Gastrocnemius medialis (tissue), 4 donors: ENCODE measurements around the gene KANK2.

ENCODE experiments used
- CTCF ChIP-seq, 5 experiments: fragments of 450-650 bp in 3 of 5; fragments of 200-600 bp in 2 of 5; sonication (generic) in 2 of 5; IDR thresholded peaks in 4 of 5; conservative IDR thresholded peaks in 1 of 5; 1 replicate in 4 of 5; 2 replicates in 1 of 5; pipeline ENCODE4 v1.5.1; 2016 to 2019; ENCODE audit warnings: antibody characterized with exemption in 5 of 5, mild to moderate bottlenecking in 3 of 5, moderate library complexity in 3 of 5
- POLR2A ChIP-seq, 2 donors: fragments of 450-650 bp; IDR thresholded peaks; one replicate each; pipeline ENCODE4 v1.6.1; 2017; ENCODE audit warnings: antibody characterized with exemption in 2 of 2, mild to moderate bottlenecking in 2 of 2, moderate library complexity in 2 of 2

DNA sequence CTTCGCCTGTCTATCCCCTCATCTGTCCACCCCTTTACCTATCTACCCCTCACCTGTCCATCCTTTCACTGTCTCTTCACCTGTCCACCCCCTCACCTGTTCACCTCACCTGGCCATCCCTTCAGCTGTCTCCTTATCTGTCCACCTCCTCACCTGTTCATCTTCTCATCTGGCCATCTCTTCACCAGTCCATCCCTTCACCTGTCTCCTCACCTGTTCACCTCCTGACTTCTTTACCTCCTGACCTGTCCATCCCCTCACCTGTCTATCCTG is 13.2 kb upstream of the KANK2 start:
- no peak for TF ChIP-seq CTCF (IDR thresholded peaks at IDR 0.05 in 4 of 5, conservative IDR thresholded peaks at IDR 0.05 in 1 of 5)
- no peak for TF ChIP-seq POLR2A (IDR thresholded peaks at IDR 0.05)
